Hematopoietic multipotent progenitor cell treated with erythropoietin and hydrocortisone succinate and interleukin-3 and kit ligand, for 8 days (in vitro differentiated cells): ENCODE data around the gene CLMP.
"Not testable (repeated sequence)": the region's sequence is repeated elsewhere in the genome, so short reads cannot be mapped to it uniquely, and the experiment has no call there.

Experiments used
- DNase-seq: peaks from one replicate; pipeline ENCODE4 v3.0.0-alpha.2; 2015

Gene CLMP

DNA sequence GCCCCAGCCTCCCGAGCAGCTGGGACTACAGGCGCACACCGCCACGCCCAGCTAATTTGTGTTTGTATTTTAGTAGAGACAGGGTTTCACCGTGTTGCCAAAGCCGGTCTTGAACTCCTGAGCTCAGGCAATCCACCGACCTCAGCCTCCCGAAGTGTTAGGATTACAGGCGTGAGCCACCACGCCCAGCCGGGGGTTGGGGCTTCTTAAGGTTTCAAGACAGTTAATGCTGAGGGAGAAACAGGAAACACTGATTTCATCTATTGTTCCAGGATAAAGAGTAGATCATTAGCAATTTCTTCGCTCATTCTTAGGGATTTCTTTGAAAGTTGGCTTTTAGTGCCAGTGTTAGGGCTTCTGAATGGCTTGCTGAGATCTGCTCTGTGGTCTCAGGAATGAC is 21.2 kb upstream of the CLMP start:
- DNase-seq: no peak

DNA sequence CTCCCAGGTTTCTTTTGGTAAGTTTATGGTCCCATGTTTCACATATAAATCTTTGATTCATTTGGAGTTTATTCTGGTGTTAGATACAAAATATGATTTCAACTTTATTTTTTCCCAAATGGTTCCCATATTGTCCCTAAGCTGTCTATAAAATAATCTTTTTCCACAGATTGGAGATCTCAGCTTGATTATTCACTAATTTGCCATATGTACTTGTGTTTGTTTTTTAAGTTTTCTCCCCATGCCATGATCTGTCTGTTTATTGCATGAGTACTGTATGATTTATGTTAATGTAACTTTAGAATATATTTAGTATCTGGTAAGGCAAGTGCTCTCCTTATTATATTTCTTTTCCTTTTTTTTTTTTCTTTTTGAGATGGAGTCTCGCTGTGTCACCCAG is 19.9 kb upstream of the CLMP start:
- DNase-seq: no peak

DNA sequence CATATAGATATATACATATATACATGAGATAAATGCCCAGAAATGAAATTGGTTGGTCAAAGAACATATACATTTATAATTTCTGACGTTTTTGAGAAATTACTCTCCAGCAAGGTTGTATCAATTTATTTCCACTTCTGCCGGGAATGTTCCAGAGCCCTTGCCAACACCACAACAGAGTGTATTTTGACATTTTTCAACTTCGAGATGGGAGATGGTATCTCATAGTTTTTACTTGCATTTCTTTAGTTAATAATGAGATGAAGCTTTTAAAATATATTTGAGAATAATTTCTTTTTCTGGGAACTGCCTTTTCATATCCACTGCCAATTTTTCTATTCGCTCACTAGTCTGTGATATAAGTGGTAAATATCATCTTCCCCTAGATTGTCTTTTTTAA is 19.3 kb upstream of the CLMP start:
- DNase-seq: no peak

DNA sequence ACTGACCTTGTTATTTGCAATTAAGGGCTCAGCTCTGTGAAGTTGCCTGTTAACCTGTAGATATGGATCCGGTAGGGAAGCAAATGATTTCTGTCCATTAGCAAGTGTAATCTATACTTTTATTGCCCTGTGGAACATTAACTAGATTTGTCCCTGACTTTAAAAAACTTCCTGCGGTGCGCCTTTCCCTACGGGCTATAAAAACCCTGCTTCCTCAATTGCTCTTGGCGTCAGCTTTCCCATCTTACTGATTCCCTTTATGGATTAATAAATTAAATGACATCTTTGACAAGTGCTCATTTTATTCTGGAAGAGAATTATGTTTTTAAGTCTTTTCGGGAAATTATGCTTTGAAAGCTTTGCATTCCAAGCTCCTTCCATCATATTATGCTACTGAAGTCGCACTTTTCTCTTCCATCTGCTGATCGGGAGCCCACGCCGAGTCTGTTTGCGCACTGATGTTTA is 18.3 kb upstream of the CLMP start:
- no peak for DNase-seq

DNA sequence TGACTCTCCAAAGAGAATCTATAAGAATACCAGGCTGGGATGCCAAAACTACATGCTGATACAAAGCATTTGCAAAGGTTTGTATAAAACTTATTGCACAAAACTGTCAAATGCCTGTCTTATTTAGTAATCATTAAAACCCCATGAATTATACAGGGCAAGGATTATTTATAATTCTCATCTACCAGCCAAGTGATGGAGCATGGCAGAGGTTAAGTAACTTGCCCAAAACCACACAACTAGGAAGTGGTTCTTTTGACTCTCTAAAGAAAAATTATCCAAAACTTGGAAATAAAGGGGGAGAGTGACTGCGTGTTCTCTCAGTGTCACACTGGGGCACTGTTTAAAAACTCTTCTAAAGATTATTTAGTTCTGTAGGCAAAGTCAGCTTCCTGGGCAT is 17.4 kb upstream of the CLMP start:
- DNase-seq: no peak

DNA sequence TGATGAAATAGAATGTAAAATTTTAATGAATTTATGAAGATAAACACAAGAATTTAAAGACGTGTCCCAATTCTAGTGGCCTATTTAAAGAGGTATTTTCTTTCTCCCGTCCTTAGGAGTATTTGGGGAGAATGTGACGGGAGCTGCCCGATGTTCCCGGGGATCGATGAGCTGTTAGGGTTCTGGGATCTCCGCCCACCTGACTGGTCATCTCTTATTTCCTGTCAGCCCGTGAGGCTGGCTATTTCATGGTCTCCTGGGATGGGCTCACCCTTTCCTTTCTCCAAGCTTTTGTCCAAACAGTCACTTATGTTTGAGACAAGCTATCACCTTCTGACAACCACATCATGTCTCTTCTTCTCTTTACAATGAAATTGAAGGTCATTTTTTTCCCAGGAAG is 16.9 kb upstream of the CLMP start:
- DNase-seq: no peak

DNA sequence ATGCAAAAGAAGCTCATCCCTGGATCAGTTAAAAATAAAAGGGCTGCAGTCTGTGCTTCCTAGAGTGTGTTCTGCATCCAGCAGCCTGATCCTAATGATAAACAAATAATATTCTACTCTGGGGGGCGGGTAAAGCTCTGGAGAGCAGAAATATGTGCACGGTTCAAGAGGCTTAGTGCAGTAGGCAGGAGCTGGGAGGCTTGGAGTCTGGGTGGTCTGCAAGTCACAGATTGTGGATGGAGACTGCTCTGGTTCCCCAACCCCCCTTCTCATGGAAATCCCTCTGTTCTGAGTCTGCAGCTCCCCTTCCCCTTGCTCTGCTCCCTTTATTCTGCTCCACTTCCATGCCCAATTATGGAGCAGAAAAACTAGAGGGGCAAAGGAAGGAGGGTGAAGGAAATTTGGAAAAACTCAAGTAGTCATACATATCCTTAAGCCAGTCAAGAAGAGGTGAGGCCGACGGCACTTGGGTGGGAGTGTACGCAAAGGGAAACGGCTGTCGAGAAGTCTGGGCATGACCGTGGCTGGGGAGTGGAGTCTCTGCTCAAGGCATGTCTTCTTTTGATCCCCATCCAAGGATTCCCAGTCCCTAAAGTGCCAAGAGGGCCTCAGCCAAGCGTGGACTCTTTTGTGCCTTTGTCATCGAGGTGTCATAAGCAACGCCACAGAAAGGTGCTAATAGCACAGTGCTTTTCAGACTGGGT is 16.3 kb upstream of the CLMP start:
- no peak for DNase-seq

DNA sequence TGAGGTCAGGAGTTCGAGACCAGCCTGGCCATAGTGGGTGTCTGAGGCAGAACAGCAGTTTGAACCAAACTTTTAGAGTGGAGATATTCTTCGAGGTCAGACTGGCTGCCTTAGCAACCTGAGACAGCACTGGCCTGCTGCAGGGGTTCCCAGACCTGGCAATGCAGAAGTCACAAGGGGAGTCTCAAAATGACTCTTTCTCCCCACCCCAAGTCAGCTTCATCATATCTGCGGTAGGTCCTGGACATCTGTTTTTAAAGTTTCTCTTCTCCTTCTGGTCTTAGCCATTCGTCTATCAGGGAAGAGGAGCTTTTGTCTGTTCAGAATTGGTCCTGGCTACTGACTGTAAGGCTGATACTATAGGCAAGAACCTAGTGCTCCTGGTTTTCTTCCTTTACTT is 14.5 kb upstream of the CLMP start:
- DNase-seq: no peak

DNA sequence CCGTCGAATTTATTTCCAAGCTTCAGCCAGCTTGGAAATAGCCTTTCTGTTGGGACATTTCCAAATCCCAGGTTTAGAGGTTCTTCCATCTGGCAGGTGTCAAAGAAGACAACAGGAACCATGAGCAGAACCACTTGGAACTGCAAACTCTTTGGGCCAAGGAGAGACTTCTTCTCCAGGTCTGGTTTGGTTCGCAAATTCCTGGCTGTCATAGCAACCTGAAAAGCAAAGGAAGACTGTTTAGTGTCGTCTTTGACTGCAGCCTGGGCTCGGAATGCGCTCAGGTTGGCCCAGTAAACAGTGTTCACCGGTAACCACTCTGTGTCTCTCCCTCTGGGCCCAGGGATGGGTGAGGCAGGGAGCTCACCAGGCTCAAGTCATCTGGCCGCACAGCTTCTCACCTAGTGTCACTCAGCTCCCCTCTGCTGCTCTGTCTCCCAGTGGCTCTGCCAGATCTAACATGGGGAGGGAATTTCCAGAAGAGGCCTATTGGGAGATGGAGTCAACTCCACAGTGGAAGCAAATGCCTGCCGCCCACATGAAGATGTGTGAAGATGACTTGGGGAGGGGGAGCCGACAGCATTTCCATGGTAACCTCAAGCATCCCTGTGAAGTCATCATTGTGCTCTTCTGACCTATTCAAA is 11.9 kb upstream of the CLMP start:
- DNase-seq: no peak

DNA sequence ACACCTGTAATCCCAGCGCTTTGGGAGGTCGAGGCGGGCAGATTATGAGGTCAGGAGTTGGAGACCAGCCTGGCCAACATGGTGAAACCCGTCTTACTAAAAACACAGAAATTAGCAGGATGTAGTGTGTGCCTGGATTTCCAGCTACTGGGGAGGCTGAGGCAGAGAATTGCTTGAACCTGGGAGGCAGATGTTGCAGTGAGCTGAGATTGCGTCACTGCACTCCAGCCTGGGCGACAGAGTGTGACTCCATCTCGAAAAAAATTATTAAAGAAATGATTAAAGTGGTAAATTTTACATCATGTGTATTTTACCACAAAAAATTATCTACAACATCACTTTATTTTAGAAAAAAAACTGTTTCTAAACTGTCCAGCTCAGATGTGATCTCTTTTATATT is 11.0 kb upstream of the CLMP start:
- DNase-seq: not testable (repeated sequence)

DNA sequence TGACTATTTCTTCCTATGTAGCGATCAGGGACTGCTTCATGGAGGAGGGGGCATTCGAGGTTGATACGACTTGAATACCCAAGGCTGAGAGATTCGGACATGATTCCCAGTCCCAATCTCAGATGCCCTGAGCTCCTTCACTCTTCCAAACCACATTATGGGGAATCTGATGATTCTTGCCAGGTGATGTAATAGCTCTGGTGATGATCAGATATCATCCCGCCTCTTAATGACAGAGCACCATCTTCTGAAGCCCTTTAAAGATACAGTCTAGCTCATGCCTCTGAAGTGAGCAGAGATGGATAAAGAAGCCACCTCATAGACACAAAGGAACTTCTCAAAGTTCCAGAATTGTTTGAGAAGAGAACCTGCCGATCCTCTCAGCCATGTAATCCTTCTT is 8.9 kb upstream of the CLMP start:
- DNase-seq: no peak

DNA sequence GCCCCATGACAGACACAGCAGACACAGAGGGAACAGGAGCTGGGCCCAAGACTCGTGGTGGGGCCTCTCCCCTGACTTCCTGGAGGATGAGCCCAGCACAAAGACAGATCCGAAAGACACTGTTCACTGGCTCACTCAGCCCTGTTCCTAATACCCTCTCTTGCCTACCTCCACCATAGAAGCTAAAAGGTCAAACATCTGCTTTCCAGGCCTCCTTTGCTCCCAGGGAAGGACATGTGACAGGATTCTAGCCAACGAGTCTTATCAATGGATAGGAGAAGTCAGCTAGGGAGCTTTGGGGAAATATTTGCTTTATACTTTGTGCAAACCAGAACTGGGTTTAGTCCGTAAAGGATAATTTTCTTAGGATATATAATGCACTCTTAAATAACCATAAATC is 8.4 kb upstream of the CLMP start:
- DNase-seq: no peak

DNA sequence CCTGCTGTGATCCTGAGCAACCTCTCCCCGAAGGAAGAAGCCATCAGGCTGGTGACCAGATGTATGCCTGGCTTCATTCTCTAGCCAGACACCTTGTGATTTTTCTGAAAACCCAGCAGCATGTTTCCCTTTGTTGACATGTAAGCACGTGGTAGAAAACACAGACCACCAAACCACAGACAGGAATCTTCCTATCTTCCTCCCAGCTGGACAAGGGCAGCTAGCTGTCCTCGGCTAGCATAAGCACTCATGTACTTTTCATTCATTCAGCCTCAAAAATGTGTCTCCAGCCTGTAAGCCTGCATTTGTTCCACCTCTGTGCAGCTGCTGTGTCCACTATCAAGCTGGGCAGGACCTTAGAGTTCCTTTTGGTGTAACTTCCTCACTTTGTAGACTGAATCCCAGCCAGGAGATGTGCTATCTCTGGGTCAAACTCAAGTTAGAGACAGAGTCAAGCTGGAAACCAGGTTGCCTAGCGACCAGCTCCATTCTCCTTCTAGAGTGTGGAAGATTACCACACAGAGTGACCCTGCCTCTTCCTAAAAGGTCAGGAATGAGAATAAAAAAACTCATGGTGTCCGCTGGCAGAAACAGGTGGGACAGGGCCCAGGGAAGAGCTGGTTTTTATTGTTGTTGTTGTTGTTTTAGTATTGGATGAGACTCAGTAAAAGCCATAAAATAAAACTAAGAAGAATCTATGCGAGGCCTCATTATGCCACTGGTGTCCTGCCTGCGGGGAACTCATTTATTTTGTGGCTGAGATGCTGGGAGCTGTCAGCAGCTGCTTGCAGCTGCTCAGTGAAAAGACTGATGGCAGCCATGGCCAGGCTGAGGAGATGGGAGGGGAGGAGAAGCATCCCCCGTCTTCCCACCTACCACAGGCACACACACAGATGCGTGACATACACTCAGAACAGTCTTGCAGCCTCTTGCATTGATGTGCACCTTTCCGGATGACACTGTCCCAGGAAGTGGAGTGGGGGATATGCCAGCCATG is 7.4 kb upstream of the CLMP start:
- DNase-seq: no peak

DNA sequence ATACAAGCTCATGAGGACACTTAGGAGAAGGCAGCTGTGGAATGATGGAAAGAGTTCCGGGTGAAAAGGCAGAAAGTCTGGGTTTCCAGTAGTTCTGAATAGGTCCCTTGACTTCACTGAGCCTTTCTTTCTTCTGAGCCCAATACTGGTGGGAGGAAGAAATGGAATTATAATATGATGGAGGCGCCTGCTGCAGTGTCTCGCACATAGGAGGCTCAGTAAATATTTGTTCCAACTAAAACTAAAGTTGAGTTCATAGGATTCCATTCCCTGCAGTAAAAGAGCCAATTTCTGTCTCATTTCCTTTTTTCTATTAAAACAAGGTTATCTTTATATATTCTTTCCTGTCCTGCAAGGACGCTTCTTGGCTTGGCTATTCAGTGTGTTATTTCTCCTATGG is 5.2 kb upstream of the CLMP start:
- no peak for DNase-seq

DNA sequence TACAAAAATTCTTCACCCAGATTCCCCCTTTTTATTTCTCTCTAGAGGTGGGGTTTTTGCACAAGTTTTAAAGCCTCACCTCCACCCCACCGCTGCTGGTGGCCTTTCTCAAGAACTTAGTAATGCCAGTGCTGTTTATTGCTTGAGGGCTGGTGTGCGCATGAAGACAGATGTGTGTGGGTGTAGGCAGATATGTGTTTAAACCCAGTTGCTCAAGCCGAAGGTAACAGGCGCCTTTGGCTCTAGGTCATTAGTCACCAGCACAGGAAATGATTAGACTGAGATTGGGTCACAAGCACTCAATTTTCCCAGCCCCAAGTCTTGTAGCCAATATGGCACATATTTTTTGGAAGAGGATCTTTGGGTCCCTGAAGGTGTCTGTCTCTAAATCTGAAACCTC is 2.7 kb upstream of the CLMP start:
- no peak for DNase-seq

DNA sequence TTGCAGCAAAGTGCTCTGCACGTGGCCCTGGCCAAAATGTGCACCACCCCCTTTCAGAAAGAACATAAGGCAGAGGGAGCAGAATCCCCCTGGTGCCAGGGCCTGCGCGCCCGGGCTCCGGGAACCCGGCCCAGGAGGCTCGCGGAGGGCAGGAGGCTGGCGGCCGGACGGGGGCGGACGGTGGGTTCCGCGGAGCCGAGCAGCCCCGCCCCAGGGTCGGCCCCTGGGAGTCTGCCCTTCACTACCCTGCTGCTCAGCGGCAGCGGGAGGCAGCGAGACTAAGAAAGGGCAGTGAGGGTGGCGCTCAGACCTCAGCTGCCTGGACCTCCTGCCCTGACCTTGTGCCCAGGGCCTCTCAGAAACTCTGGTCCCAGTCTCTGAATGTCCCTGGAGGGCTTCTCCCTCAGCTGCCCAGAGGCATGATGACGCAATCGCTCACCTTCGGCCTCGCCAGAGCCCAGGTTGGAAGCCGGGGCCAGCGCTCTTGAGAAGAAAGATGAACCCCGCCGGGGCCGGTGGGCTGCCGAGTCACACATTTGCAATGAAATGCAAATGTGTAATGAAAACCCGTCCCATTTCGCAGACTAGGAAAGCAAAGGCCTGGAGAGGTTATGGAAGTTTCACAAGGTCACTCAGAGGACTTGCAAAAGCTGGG is 1.1 kb upstream of the CLMP start:
- no peak for DNase-seq

DNA sequence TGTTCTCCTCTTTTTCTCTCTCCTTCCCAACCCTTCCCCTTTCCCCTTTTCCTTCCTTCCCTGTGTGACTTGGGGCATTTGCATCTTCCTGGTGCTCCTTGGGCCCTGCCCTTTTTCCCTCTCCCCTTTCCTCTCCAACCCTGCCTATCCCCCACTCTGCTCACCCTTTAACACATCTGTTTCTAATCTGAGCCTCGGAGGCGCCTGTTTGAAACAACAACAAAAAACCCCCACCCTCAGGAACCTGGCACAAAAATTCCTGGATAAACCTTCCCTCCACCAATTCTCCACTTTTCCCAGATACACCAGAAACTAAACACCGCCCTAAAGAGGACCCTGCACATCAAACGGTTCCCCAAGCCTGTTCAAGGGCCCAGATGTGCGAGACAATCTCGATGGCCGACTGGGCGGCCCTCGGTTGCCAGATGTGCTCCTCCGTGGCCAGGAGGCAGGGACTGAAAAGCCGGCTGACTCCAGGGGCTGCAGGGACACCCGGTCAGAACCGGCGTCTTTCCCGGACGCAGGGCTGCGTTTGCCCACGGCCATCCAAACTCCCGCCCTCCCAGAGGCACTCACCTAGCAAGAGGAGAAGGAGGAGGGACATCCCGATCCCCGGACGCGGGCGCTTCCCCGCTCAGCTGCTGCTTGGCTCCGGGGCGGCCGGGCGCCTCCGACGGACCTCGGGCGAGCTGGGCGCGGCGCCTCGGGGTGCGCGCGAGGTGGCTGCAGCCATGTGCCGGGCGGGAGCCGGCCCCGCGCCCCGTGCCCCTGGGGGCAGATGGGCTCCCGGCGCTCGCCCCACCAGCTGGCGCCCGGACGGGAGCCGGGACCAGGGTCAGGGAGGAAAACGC is 486 bp downstream of the CLMP start:
- no peak for DNase-seq

DNA sequence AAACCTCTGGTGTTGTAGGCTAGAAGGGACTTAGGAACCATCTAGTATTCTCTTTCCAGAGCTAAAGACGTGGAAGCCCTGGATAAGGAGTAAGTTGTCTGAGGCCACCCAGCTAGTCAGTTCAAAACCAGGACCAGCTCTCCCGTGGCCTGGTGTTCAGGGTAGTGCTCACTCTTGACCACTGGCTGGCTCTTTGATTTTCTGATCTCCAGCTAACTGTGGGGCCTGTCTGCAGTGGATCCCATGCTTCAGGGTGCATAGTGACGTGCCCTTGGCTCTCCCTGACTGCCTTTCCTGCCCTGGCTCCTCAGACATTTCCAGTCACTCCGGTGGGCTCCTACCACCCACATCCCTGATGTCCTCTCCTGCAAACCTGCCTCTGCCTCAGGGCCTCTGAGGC is 1.3 kb downstream of the CLMP start:
- no peak for DNase-seq

DNA sequence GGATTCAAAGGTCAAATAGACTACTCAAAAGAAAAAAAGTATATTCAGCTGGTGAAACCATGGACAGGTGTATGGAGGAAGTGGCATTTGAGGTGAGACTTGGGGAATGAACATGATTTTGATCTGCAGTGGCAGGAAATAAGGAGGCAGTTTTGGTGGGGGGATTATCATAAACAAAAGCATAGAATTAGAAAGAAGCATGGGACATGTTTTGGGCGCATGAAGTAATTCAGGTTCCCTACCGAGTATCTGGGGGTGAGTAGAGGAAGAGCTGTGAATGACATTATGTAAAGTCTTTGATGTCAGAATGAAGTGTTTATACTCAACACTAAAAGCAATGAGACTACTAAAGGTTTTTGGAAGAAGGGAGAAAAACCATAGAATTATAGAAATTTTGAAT is 3.1 kb downstream of the CLMP start:
- no peak for DNase-seq

DNA sequence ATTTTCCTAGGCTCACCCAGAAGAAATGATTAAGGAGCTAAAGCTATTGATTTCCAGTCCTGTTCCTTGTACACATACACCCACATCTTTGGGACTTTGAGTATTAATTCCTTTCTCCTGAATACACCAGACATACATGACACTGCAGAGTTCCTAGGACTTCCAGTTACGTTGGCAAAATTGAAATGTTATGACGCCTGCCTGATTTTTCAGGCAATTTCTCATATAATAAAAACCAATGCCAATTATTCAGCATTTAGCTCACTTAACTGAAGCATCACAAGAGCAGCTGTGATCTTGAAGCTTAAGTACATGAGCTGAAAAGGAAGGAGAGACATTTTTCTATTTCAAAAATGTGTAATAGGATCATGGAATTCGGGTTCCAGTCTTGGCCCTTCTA is 4.5 kb downstream of the CLMP start:
- no peak for DNase-seq

DNA sequence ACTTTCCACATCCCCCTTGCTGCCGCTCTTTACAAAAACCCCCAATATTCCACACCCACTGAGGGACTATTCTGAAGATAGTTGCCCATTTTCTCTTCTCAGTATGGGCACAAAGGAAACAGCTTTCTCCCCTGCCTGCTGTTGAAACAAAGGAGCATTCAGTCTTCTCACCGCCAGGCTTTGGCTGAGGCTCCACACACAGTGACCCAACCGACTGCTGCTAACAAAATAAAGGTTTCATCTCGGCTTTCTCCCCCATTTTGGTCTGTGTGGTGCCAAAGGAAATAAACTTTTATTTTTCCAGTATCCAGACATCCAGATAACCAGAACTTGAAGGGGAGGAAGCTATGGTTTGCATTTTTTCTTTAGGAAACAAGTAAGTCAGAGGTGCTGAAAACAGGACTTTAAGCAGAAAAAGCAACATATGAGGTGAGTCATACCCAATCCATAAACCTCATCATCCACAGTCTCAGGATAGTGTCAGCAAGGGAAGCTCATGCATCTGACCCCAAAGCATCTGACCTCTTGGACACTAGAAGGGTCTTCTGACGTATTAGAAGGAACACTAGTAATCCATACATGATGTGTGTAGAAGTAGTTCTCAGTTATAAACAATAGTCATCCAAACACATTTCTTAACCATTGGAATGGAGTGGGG is 6.4 kb downstream of the CLMP start:
- no peak for DNase-seq
